Natural killer cell (primary cell): ENCODE data around the gene TSPAN17. TPM values are rescaled to one million over a fixed set of nuclear protein-coding genes. Genes with fewer than 3 reads are reported as not detected.

Source experiments
- ATAC-seq, 3 donors: fragments of 150-1000 bp in 2 of 3; fragments of 200-7000 bp in 1 of 3; cut with Tn5 transposase; 1 replicate in 1 of 3; 2 replicates in 2 of 3; pipeline ENCODE4 v1.10.0; 2021; ENCODE audit warnings: mild to moderate bottlenecking in 2 of 3, moderate library complexity in 2 of 3
- DNase-seq, 2 donors: peaks; one replicate each; pipeline versions ENCODE4 v3.0.0 to v3.0.0-alpha.2; 2013 to 2021; ENCODE audit warnings: mixed read lengths in 1 of 2
- H3K27ac ChIP-seq: one replicate; pipeline ENCODE4 v1.5.1; 2013; ENCODE audit warnings: mild to moderate bottlenecking, low read length
- H3K27me3 ChIP-seq: one replicate; pipeline ENCODE4 v1.6.1; 2013; ENCODE audit warnings: low read length; ENCODE audit not compliant: control insufficient read depth, insufficient read depth
- H3K36me3 ChIP-seq: one replicate; pipeline ENCODE4 v1.6.1; 2013; ENCODE audit warnings: low read length; ENCODE audit not compliant: control insufficient read depth, insufficient read depth
- H3K4me1 ChIP-seq: one replicate; pipeline ENCODE4 v1.6.1; 2013; ENCODE audit warnings: low read length; ENCODE audit not compliant: control insufficient read depth, insufficient read depth
- H3K4me3 ChIP-seq: one replicate; pipeline ENCODE4 v1.5.1; 2013; ENCODE audit warnings: low read length
- H3K9me3 ChIP-seq: one replicate; pipeline ENCODE4 v1.6.1; 2013; ENCODE audit warnings: low read length; ENCODE audit not compliant: control insufficient read depth, insufficient read depth
- H3K27ac Mint-ChIP-seq, 2 donors: one replicate each; pipeline ENCODE4 v1.8.0; 2022; ENCODE audit warnings: mild to moderate bottlenecking in 2 of 2, mixed read lengths in 2 of 2, moderate library complexity in 1 of 2
- H3K27me3 Mint-ChIP-seq, 2 donors: one replicate each; pipeline ENCODE4 v1.8.0; 2022; ENCODE audit warnings: low read depth in 2 of 2, mixed read lengths in 2 of 2
- H3K36me3 Mint-ChIP-seq: one replicate; pipeline ENCODE4 v1.8.0; 2022; ENCODE audit warnings: mixed read lengths
- H3K4me1 Mint-ChIP-seq, 2 donors: one replicate each; pipeline ENCODE4 v1.8.0; 2022; ENCODE audit warnings: mixed read lengths in 2 of 2
- H3K4me3 Mint-ChIP-seq: one replicate; pipeline ENCODE4 v1.8.0; 2022; ENCODE audit warnings: mild to moderate bottlenecking, moderate library complexity, mixed read lengths
- H3K9me3 Mint-ChIP-seq, 2 donors: one replicate each; pipeline ENCODE4 v1.8.0; 2022; ENCODE audit warnings: mixed read lengths in 2 of 2
- CTCF ChIP-seq: fragments of 200-600 bp; IDR thresholded peaks from one replicate; pipeline ENCODE4 v1.8.0; 2022; ENCODE audit warnings: antibody characterized with exemption
- whole genome bisulfite sequencing: methylation state at CpG from one replicate; pipeline ENCODE4 v1.1.7; 2013; ENCODE audit warnings: missing lambda C conversion rate; ENCODE audit not compliant: insufficient coverage; 5-methylcytosine and 5-hydroxymethylcytosine counted together
- intact Hi-C: fragments of 100-400 bp; cut with micrococcal nuclease; formaldehyde crosslinking; loops from one replicate; pipeline ENCODE4 v1.14.2; 2022
- total RNA-seq, 4 donors: library from RNA; stranded (reverse); fragments of 120-200 nt in 1 of 4; gene quantifications; one replicate each; pipeline versions ENCODE4 v1.2.3 to v1.2.4, GENCODE V29; 2013 to 2022

The TSPAN17 gene
- total RNA-seq, 3 donors from 2014 or later (not counting 1 experiment from before 2014, with no cell fraction given), result 24.1 to 29.4 (median 24.6) TPM

DNA sequence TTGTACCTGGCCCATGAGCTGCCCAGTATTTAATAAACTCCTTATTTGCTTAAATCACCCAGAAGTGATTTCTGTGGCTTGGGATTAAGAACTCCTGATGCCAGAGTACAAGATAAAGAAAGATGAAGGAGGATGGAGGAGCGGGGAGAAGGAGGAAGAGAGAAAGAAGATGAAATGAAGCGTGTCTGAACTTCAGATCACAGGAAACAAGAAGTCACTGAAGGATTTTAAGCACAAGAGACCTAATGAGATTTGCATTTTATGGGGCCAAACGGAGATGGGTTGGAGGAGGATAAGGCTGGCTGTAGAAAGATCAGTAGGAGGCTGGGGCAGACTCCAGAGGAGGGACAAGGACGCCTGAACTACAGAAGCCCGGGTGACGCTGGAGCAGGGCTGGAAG, 13.7 kb upstream of the TSPAN17 start:
- no peak for DNase-seq
- H3K9me3 ChIP-seq, result no peaks in the 10 kb centered on the region
- TF ChIP-seq CTCF, result no peak
- no peaks in the 10 kb centered on the region for H3K36me3 ChIP-seq
- H3K4me3 ChIP-seq, result no peak overlapping the region
- H3K27ac Mint-ChIP-seq, result no peak overlapping the region
- peaks cover 19% of the 10 kb centered on the region for H3K4me1 ChIP-seq
- H3K9me3 Mint-ChIP-seq, result no peaks in the 10 kb centered on the region
- peaks cover 28% of the 10 kb centered on the region for H3K27me3 ChIP-seq
- 13% methylated on average over 6 of the region's 6 CpGs for WGBS
- H3K4me3 Mint-ChIP-seq, result no peak overlapping the region
- H3K27ac ChIP-seq, result no peak overlapping the region
- H3K27me3 Mint-ChIP-seq, result peaks cover 46 to 61% of the 10 kb centered on the region in 2 donors
- ATAC-seq, result no peak
- intact Hi-C loops, result no loop called here
- peaks cover under 1 to 16% of the 10 kb centered on the region in 2 donors for H3K4me1 Mint-ChIP-seq
- H3K36me3 Mint-ChIP-seq, result no peaks in the 10 kb centered on the region

DNA sequence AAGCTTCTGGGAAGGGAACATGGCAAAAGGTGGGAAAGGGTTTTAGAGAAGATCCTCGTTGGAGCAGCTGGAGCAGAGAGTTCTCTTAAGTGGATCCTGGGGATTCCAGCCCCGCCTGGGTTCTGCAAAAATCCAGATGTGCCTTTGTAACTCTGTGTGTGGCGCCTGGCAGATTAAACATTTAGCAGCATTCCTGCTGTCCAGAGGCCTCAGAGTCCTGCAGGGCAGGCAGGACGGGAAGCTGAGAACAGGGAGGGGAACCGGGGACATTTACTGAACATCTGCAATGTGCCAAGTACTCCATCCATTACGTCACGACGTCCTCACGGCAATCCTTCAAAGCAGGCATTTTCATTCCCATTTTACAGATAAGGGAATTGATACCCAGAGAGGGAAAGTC, 10.9 kb upstream of the TSPAN17 start:
- no peak for TF ChIP-seq CTCF
- Mint-ChIP-seq H3K4me3 (no peak overlapping the region), H3K27ac (no peak overlapping the region), H3K27me3 (peaks cover 31 to 49% of the 10 kb centered on the region in 2 donors), H3K36me3 (no peaks in the 10 kb centered on the region), H3K9me3 (no peaks in the 10 kb centered on the region), H3K4me1 (peaks cover 0 to 8% of the 10 kb centered on the region in 2 donors)
- intact Hi-C loops, result no loop called here
- ATAC-seq (no peak), DNase-seq (no peak)
- no peak overlapping the region for H3K27ac ChIP-seq
- no peaks in the 10 kb centered on the region for H3K9me3 ChIP-seq
- no peaks in the 10 kb centered on the region for H3K36me3 ChIP-seq
- H3K4me1 ChIP-seq, result peaks cover 4% of the 10 kb centered on the region
- H3K4me3 ChIP-seq, result no peak overlapping the region
- WGBS, result 83% methylated on average over 9 of the region's 9 CpGs
- H3K27me3 ChIP-seq, result peaks cover 11% of the 10 kb centered on the region

DNA sequence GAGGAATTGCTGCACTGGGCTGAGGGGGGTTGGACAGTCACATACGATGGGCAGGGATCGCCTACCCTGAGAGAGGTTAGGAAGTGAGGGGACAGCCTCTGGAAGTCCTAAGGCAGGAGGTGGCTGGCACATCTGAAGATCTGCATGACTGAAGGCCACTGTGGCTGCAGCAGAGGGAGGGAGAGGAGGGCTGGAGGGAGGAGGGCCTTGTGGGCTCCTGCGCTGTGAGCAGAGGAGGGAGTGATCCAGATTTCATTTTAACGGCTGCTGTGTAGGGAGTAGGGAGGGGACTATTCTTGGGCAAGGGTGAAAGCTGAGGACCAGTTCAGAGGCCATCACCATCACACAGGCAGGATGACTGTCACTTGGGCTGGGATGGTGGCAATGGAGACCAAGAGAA, 9.7 kb upstream of the TSPAN17 start:
- Histone ChIP-seq H3K27ac (no peak overlapping the region), H3K4me3 (no peak overlapping the region), H3K9me3 (no peaks in the 10 kb centered on the region), H3K36me3 (no peaks in the 10 kb centered on the region), H3K27me3 (peaks cover 8% of the 10 kb centered on the region), H3K4me1 (peaks cover 4% of the 10 kb centered on the region)
- 73% methylated on average over 4 of the region's 4 CpGs for WGBS
- H3K36me3 Mint-ChIP-seq, result no peaks in the 10 kb centered on the region
- no peak for ATAC-seq
- H3K27me3 Mint-ChIP-seq, result peaks cover 26 to 41% of the 10 kb centered on the region in 2 donors
- no peaks in the 10 kb centered on the region for H3K9me3 Mint-ChIP-seq
- DNase-seq, result no peak
- intact Hi-C loops, result no loop called here
- TF ChIP-seq CTCF, result no peak
- no peak overlapping the region for H3K4me3 Mint-ChIP-seq
- peaks cover 0 to 8% of the 10 kb centered on the region in 2 donors for H3K4me1 Mint-ChIP-seq
- no peak overlapping the region for H3K27ac Mint-ChIP-seq

- H3K9me3 Mint-ChIP-seq, result no peaks in the 10 kb centered on the region
- H3K4me1 Mint-ChIP-seq, result peaks cover 0 to 7% of the 10 kb centered on the region in 2 donors
- peaks cover 4% of the 10 kb centered on the region for H3K4me1 ChIP-seq
- no peak for ATAC-seq
- intact Hi-C loops, result no loop called here
- H3K36me3 Mint-ChIP-seq, result no peaks in the 10 kb centered on the region
- no peak for TF ChIP-seq CTCF
- H3K36me3 ChIP-seq, result no peaks in the 10 kb centered on the region
- peaks cover 8% of the 10 kb centered on the region for H3K27me3 ChIP-seq
- H3K4me3 ChIP-seq, result no peak overlapping the region
- WGBS, result 85% methylated on average over 3 of the region's 3 CpGs
- peaks cover 24 to 32% of the 10 kb centered on the region in 2 donors for H3K27me3 Mint-ChIP-seq
- DNase-seq, result no peak
- no peak overlapping the region for H3K4me3 Mint-ChIP-seq
- H3K9me3 ChIP-seq, result no peaks in the 10 kb centered on the region
- no peak overlapping the region for H3K27ac ChIP-seq
- no peak overlapping the region for H3K27ac Mint-ChIP-seq
Observed at GRCh38 chr5:176638437-176638836, 8.8 kb upstream of the TSPAN17 start.
